Measurements from ENCODE around the gene EAF2.
A peak's percentile ranks its signal among the peaks of the same experiment; 100 is the strongest.

EAF2 gene

DNA sequence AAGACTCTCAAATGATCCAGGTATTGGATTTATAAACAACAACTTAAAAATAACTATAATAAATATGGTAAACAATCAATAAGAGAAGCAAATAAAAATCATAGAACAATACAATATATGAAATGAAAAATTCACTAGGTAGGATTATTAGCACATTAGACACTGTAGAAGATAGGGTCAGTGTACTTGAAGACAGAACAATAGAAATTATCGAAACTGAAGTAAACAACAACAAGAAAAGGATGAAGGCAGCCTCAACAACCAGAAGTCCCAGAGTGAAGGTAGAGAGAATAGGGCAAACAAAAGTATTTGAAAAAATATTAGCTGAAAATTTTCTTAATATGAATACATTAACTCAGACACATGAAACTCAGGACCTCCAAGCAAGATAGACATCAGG is 12.0 kb upstream of the EAF2 start:
- H3K4me3 ChIP-seq (ENCODE audit: low read depth, low read length), result no peak overlapping the region
- no peak for DNase-seq (ENCODE audit: low read depth)
- TF ChIP-seq, protein P1, sequence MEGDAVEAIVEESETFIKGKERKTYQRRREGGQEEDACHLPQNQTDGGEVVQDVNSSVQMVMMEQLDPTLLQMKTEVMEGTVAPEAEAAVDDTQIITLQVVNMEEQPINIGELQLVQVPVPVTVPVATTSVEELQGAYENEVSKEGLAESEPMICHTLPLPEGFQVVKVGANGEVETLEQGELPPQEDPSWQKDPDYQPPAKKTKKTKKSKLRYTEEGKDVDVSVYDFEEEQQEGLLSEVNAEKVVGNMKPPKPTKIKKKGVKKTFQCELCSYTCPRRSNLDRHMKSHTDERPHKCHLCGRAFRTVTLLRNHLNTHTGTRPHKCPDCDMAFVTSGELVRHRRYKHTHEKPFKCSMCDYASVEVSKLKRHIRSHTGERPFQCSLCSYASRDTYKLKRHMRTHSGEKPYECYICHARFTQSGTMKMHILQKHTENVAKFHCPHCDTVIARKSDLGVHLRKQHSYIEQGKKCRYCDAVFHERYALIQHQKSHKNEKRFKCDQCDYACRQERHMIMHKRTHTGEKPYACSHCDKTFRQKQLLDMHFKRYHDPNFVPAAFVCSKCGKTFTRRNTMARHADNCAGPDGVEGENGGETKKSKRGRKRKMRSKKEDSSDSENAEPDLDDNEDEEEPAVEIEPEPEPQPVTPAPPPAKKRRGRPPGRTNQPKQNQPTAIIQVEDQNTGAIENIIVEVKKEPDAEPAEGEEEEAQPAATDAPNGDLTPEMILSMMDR (IDR thresholded peaks at IDR 0.05; ENCODE audit: low read depth, low read length, missing control alignments), result no peak
- in situ Hi-C loops (cut with HindIII; ENCODE audit: low sequenced_read_pairs), result no loop called here

DNA sequence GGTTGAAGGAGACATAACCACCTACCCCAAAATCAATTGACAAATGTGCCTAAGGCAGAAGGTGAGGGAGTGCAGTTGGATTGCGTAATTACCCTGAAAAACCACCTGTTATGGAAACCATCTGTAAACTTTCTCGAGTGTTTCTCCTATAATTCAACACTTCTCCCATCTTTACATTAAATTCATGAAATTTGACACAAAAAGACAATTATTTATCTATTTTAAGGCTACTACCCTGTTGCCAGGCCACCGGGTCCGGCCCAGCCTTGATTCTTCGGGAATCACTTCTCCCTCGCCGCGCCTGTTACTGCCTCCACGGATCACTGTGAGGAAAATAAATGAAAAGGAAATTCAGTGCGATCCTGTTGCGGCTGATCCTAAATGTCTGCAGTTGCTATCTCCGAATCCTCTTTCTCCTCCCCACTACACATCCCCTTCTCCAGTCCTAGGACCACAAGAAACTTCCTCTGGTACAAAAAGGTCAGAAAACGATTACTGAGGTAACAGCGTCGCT is 795 bp upstream of the EAF2 start:
- in situ Hi-C loops (cut with HindIII; ENCODE audit: low sequenced_read_pairs), result no loop called here
- TF ChIP-seq, protein P1 (IDR thresholded peaks at IDR 0.05; ENCODE audit: low read depth, low read length, missing control alignments), result no peak
- no peak for DNase-seq (ENCODE audit: low read depth)
- H3K4me3 ChIP-seq (ENCODE audit: low read depth, low read length), result peak overlapping the region; percentile 86

- H3K4me3 ChIP-seq (ENCODE audit: low read depth, low read length), result peak overlapping the region; percentile 86
- TF ChIP-seq, protein P1 (IDR thresholded peaks at IDR 0.05; ENCODE audit: low read depth, low read length, missing control alignments), result no peak
- in situ Hi-C loops (cut with HindIII; ENCODE audit: low sequenced_read_pairs), result no loop called here
- no peak for DNase-seq (ENCODE audit: low read depth)
These were observed 424 bp downstream of the EAF2 start for GRCh38 chr3:121835465-121835801.

DNA sequence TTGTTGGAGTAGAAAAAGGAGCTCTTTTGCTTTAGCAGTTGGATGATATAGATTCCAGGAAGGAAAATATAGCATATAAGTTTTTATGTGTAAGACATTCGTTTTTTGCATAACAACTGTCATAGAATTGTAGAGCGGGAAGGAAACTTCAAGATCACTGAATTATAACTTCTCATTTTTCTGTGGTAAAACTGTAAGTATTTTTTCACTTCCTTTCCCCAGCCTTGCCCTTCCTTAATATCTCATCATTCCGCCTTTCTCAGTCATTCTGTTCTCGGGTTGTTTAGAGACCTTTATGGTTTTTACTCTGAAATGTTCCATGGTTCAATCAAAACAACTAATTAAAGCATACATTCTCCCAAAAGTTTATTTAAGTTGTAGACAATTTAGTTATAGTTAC is 1.1 kb downstream of the EAF2 start:
- H3K4me3 ChIP-seq (ENCODE audit: low read depth, low read length), result no peak overlapping the region
- TF ChIP-seq, protein P1 (IDR thresholded peaks at IDR 0.05; ENCODE audit: low read depth, low read length, missing control alignments), result no peak
- in situ Hi-C loops (cut with HindIII; ENCODE audit: low sequenced_read_pairs), result no loop called here
- no peak for DNase-seq (ENCODE audit: low read depth)

DNA sequence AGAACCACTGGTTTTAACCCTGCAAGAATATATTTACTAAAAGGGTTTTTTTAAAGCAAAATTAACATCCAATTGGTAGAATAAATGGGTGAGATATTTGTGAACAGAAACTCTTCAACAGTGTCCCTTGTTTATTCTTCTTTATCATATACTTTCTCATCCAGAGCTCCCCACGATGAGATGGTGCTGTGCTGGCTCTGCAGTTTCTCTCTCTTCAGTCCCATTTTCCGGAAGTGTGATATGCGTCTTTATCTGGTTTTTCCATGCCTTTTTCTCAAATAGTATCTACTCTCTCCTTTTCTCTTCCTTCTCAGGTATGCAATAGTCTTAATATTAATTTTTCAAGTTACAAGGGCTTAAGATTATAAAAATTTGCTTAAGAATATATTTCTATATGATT is 1.5 kb downstream of the EAF2 start:
- DNase-seq (ENCODE audit: low read depth), result no peak
- TF ChIP-seq, protein P1 (IDR thresholded peaks at IDR 0.05; ENCODE audit: low read depth, low read length, missing control alignments), result no peak
- in situ Hi-C loops (cut with HindIII; ENCODE audit: low sequenced_read_pairs), result no loop called here
- H3K4me3 ChIP-seq (ENCODE audit: low read depth, low read length), result no peak overlapping the region

DNA sequence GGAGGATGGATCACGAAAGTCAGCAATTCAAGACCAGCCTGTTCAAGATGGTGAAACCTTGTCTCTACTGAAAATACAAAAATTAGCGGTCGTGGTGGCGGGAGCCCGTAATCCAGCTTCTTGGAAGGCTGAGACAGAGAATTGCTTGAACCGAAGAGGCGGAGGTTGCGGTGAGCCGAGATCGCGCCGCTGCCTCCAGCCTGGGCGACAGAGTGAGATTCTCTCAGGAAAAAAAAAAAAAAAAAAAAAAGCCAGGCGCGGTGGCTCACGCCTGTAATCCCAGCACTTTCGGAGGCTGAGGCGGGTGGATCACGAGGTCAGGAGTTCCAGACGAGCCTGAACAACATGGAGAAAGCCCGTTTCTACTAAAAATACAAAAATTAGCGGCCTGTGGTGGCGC is 5.0 kb downstream of the EAF2 start:
- in situ Hi-C loops (cut with HindIII; ENCODE audit: low sequenced_read_pairs), result no loop called here
- TF ChIP-seq, protein P1 (IDR thresholded peaks at IDR 0.05; ENCODE audit: low read depth, low read length, missing control alignments), result no peak

GRCh38 chr3:121844892-121845291 is 9.9 kb downstream of the EAF2 start:
- DNase-seq (ENCODE audit: low read depth), result no peak
- TF ChIP-seq, protein P1 (IDR thresholded peaks at IDR 0.05; ENCODE audit: low read depth, low read length, missing control alignments), result no peak
- in situ Hi-C loops (cut with HindIII; ENCODE audit: low sequenced_read_pairs), result no loop called here
- H3K4me3 ChIP-seq (ENCODE audit: low read depth, low read length), result no peak overlapping the region

More for the DNA sequence above, 5.0 kb downstream of the EAF2 start:
- DNase-seq (ENCODE audit: low read depth), result no peak
- H3K4me3 ChIP-seq (ENCODE audit: low read depth, low read length), result no peak overlapping the region
